GM10847 (cell line): ENCODE data around the gene RTN4R.

ENCODE experiments used
- POLR2A ChIP-seq: IDR thresholded peaks from 2 replicates; pipeline ENCODE4 v1.6.1; 2011; ENCODE audit not compliant: insufficient read length; ENCODE audit errors: extremely low read depth

RTN4R gene

DNA sequence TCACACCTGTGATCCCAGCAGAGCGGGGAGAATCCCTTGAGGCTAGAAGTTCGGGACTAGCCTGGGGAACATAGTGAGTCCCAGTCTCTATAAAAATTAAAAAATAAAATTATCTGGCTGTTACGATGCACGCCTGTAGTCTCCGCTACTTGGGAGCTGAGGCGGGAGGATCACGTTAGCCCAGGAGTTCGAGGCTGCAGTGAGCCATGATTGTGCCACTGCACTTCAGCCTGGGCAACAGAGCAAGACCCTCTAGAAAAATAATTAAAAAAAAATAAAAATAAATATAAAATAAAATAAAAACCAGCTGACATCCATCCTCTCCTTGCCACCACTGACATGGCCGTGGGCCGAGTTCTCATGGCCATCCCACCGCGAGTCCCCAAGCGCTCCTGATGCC lies 7.7 kb upstream of the RTN4R start:
- no peak for TF ChIP-seq POLR2A

- no peak for TF ChIP-seq POLR2A
These were observed 5.7 kb upstream of the RTN4R start for GRCh38 chr22:20273758-20274181.

DNA sequence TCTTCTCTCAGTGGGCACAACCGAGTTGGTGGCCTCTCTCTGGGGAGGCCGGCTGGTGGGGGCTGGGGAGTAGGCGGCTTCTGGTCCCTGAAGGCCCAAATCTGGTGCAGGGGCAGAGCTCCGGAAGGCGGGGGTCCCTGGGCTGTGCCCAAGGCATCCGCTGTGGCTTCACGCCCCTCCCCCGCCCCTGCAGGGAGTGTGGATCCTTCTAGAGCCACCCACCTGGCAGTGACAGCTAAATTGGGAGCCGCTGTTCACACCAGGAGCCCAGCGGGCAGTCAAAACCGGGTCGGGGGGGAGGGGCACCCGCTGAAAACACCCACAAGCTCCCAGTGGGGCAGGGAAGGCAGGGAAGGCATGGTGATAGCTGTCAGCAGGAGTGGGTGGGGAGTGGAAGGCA lies 4.6 kb upstream of the RTN4R start:
- TF ChIP-seq POLR2A, result no peak

DNA sequence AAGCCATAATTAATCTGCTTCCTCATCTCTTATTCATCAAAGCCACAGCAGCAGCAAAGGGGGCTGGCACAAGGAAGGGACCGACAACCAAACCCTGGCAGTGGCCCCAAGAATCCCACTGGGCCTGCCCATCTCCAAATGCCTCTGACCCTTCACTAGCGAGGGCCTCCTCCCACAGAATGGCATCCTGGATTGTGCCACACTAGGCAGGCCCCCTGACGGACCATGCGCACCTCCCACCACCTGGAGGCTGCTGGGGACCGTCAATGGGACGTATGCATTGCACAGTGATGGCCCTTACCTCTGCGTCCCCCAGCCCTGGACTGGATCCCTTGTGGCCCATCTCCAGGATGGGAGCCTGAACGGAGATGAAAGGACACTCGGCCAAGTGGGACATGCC lies 4.1 kb upstream of the RTN4R start:
- TF ChIP-seq POLR2A, result no peak

- TF ChIP-seq POLR2A, result no peak
These were observed 3.2 kb upstream of the RTN4R start for GRCh38 chr22:20271114-20271994.

GRCh38 chr22:20267441-20268278 lies 458 bp downstream of the RTN4R start:
- TF ChIP-seq POLR2A, result no peak

DNA sequence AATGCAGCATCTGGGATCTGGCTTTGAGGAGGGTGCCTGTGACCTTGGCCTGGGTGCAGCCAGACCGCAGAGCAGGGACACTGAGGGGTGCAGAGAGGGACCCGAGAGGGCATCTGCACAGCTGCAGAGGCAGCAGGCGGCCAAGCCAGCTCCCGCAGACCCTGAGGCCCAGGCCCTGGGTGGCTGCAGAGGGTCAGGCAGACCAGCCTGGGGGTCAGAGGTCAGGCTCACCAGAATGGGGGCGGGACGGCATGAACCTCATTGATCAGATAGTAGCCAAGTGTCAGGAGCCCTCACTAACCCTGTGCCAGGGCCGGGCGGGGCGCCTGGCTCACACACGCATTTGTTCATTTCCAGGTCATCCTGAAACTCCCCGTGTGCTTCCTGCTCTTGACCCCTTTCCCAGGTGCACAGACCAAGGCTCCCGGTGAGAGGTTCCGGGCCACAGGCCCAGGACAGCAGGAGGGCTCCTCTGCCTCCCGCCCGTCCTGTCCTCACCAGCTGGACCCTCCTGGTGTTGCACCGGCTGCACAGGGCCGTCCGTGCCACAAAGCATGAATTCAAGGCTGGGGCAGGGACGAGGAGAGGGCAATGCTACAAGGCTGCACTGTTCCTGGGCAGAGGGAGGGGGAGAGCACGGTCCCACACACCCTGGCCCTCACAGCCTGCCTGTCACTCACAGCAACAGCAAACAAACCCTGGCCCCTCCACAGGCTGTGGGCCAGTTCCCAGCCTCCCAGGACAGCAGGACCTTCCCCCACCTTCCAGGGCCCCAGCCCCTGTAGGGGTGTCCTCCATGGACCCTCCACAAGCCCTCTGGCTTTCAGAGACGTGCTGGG lies 3.3 kb downstream of the RTN4R start:
- no peak for TF ChIP-seq POLR2A

DNA sequence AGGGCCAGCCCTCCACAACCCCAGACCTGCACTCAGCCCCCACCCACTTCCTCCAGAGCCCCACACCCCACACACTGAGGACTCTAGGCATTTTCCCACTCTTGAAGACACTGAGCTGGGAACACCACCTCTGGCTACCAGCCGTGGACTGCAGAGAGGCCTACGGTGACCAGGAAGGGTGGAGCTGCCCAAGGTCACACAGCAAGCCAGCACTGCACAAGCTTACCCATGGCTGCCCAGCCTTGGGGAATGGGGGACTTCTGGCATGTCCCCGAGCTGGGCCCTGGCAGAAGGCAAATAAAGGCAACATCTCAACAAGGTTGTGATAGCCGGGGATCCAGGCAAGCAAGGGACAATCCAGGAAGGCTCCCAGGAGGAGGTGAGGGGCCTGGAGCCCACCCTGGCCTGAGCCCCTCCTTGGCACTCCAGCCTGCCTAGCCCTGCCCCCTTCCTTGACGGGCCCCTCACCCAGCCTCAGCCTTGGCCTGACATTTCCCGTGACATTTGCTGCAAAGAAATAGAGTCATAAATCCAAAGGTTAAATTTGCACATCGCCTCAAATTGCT lies 5.5 kb downstream of the RTN4R start:
- no peak for TF ChIP-seq POLR2A

DNA sequence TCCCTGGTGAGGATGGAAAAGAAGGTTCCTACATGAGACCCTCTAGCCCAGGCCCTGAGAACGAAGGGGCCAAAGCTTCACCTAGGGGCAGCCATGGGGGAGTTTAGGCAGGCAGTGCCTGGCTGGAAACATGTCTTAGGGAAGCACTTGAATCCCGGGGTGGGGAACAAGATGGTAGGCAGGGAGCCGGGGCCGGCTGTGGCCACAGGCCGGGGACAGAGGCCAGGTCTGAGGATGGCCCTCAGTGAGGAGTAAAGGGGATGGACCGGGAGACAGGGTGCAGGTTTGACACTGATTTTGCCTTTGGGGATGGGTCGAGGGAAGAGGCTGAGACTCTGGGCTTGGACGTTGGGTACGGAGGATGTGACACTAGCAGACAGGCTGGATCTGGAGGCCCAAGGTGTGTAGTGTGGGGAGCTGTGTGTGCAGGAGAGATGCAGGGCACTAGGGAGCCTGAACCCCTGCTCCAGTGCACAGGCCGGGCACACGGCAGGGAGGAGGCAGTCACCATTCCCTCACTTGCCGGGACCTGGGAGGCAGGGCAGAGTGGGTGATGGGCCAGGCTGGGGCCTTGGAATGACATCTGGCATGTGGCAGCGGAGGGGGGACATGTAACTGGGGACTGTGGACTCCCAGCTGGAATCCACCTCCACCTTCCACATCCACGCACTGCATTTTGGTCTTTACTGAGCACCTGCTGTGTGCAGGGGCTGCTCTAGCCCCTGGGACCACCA lies 6.1 kb downstream of the RTN4R start:
- no peak for TF ChIP-seq POLR2A

GRCh38 chr22:20260071-20260765 lies 7.9 kb downstream of the RTN4R start:
- TF ChIP-seq POLR2A, result no peak

GRCh38 chr22:20259327-20259688 lies 8.8 kb downstream of the RTN4R start:
- no peak for TF ChIP-seq POLR2A

DNA sequence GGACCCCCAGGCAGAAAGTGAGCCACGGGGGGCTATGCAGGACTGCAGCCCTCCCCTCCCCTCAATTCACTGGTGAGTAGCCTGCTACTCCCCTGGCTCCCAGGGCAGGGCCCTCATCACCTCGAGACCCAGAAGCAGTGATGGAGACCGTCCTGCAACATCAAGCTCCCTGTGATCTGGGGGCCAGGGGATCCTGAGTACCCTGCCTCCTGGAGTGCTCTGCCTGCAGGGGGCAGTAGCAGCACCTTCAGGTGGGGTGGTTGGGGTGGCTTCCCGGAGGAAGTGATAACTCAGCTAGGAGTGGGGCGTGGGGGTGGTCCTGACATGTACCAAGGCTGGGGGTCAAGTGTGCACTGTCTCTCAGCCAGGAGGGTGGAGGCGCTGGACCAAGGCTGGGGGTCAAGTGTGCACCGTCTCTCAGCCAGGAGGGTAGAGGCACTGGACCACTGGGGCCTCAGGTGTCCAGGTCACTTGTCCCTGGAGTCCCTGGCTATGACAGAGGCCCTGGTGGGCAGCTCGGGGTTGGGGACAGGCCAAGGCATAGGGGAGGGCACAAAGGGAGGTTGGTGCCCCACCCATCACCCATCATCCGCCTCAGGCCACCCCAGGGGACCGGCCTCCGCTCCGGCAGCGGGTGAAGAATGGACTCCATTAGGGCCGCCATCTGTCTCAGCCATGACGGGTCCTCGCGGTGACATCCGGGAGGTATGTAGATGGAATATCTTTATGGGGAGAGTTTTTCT lies 9.4 kb downstream of the RTN4R start:
- no peak for TF ChIP-seq POLR2A

- no peak for TF ChIP-seq POLR2A
These were observed 10.2 kb downstream of the RTN4R start for GRCh38 chr22:20258021-20258299.
